GM18907 (cell line): Measurements from ENCODE around the gene CLCA4.
"Not testable (repeated sequence)": the region's sequence is repeated elsewhere in the genome, so short reads cannot be mapped to it uniquely, and the experiment has no call there.

Source experiments
- ATAC-seq: cut with Tn5 transposase; IDR thresholded peaks from one replicate; pipeline ENCODE4 v1.9.1; 2021; ENCODE audit warnings: mild to moderate bottlenecking, moderate library complexity; ENCODE audit not compliant: unreplicated experiment

CLCA4 gene

GRCh38 chr1:86530211-86530845 lies 16.6 kb upstream of the CLCA4 start:
- no peak for ATAC-seq

GRCh38 chr1:86537928-86538695 lies 8.8 kb upstream of the CLCA4 start:
- ATAC-seq = no peak

- no peak for ATAC-seq
Measured at GRCh38 chr1:86538775-86539174, 8.1 kb upstream of the CLCA4 start.

- ATAC-seq = no peak
Measured at GRCh38 chr1:86541859-86542258, 5.0 kb upstream of the CLCA4 start.

DNA sequence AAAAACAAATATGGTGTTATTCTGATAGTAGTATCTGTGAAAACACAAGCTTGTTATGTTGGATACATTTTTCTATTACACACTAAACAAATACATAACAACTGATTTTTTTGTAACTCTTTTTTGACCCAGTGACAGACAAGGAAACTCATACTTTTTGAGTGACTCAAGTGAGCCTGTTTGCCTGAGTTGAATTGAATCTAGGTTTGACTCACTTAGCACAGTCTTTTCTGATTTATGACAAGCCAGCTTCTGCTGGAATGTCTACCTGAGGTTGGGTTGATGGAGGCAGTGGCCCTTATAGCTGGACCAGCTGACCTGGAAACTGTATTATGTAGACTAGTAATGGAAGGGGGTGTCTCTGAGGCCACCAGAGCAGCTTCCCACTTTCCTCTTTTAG lies 4.2 kb upstream of the CLCA4 start:
- no peak for ATAC-seq

GRCh38 chr1:86548839-86549238 lies 2.0 kb downstream of the CLCA4 start:
- ATAC-seq = no peak

- ATAC-seq = no peak
Measured at GRCh38 chr1:86551305-86551704, 4.4 kb downstream of the CLCA4 start.

GRCh38 chr1:86552376-86552775 lies 5.5 kb downstream of the CLCA4 start:
- no peak for ATAC-seq

DNA sequence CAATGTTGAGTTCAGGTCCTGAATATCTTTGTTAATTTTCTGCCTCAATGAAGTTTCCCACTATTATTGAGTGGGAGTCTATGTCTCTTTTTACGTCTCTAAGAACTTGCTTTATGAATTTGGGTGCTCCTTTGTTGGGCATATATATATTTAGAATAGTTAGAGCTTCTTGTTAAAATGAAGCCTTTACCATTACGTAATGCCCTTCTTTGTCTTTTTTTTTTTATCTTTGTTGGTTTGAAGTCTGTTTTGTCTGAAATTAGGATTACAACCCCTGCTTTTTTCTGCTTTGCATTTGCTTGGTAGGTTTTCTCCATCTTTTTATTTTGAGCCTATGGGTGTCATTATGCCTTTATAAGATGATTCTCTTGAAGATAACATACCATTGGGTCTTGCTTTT lies 10.9 kb downstream of the CLCA4 start:
- no peak for ATAC-seq

DNA sequence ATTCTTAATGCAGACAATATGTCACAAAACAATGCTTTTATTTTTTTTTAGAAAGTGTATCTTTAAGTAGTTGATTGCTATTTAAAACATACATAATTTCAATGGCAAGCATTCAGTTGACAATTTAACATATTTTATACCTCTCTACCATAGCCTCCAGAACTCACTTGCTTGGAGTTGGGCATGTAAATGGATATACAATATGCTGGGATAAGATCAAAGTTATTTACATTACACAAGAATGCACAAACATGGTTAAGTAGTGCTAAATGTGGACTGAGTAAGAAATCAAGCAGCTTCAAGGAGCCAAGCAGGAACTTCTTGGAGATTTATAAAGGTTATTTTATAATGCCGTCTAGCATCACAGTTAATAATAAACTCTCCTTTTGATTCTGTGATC lies 17.0 kb downstream of the CLCA4 start:
- no peak for ATAC-seq

GRCh38 chr1:86567341-86567740 lies 20.5 kb downstream of the CLCA4 start:
- ATAC-seq = no peak

GRCh38 chr1:86567878-86568277 lies 21.0 kb downstream of the CLCA4 start:
- ATAC-seq = no peak

GRCh38 chr1:86573763-86574484 lies 27.0 kb downstream of the CLCA4 start:
- no peak for ATAC-seq

DNA sequence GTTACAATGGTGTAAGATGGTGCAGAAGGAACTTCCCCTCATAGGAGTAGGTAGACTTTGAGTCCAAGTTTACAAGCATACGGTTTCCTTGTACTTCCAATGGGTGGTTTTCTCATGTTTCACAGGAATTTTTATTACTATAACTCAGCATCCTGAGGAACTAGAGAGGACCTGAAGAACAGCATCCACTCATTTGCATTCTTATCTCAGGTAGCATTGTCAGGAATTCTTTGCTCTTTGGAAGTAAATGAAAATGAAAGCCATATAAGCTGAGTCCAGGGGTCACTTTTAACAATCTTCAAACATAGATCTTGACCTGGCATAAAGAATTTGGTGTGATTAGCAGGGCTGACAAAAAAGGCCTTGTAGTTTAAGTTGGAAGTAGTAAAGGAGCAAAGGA lies 34.4 kb downstream of the CLCA4 start:
- ATAC-seq = no peak

- ATAC-seq = no peak
Measured at GRCh38 chr1:86582161-86582560, 35.3 kb downstream of the CLCA4 start.

GRCh38 chr1:86583032-86583431 lies 36.2 kb downstream of the CLCA4 start:
- ATAC-seq = no peak

- no peak for ATAC-seq
Measured at GRCh38 chr1:86583593-86583992, 36.7 kb downstream of the CLCA4 start.

GRCh38 chr1:86594284-86594770 lies 47.4 kb downstream of the CLCA4 start:
- no peak for ATAC-seq

GRCh38 chr1:86596224-86596623 lies 49.3 kb downstream of the CLCA4 start:
- ATAC-seq = no peak

GRCh38 chr1:86596741-86597290 lies 49.9 kb downstream of the CLCA4 start:
- no peak for ATAC-seq

DNA sequence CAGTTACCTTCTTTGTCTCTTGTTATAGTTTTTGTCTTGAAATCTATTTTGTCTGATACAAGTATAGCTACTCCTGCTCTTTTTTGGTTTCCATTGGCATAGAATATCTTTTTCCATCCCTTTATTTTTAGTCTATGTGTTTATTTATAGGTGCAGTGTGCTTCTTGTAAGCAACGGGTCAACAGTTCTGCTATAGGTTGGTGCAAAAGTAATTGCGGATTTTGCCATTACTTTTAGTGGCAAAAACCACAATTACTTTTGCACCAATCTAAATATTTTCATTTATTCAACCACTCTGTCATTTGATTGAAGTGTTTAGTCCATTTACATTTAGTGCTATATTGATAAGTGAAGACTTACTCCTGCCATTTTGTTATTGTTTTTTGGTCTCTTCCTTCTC lies 59.2 kb downstream of the CLCA4 start:
- ATAC-seq = not testable (repeated sequence)

GRCh38 chr1:86616433-86616832 lies 69.6 kb downstream of the CLCA4 start:
- ATAC-seq = no peak
